Muscle layer of colon (tissue), 2 donors: ENCODE measurements around the gene PDXP.

Experiments
- H3K27ac ChIP-seq: one replicate; pipeline ENCODE4 v1.7.0; 2013; ENCODE audit warnings: low read depth, mild to moderate bottlenecking, low read length, moderate library complexity
- H3K27me3 ChIP-seq, 2 donors: one replicate each; pipeline ENCODE4 v1.7.0; 2013; ENCODE audit warnings: low read length in 2 of 2, mild to moderate bottlenecking in 2 of 2; ENCODE audit not compliant: insufficient read depth in 2 of 2, control insufficient read depth in 1 of 2
- H3K36me3 ChIP-seq: one replicate; pipeline ENCODE4 v1.7.0; 2013; ENCODE audit warnings: mild to moderate bottlenecking, low read length; ENCODE audit not compliant: insufficient read depth
- H3K4me1 ChIP-seq: one replicate; pipeline ENCODE4 v1.7.0; 2013; ENCODE audit warnings: mild to moderate bottlenecking, low read length; ENCODE audit not compliant: insufficient read depth
- H3K4me3 ChIP-seq, 2 donors: one replicate each; pipeline ENCODE4 v1.7.0; 2013; ENCODE audit warnings: low read length in 2 of 2, low read depth in 1 of 2, mild to moderate bottlenecking in 1 of 2, moderate library complexity in 1 of 2
- H3K9ac ChIP-seq: one replicate; pipeline ENCODE4 v1.7.0; 2013; ENCODE audit warnings: low read length
- H3K9me3 ChIP-seq: one replicate; pipeline ENCODE4 v1.7.0; 2013; ENCODE audit warnings: mild to moderate bottlenecking, low read length
- donor health status: abdominal sarcoma.
- donor health status: Adenocarcinoma of cecum.

The PDXP gene

GRCh38 chr22:37696657-37697537 lies 38.4 kb downstream of the PDXP start, which contains the start of gene TRIOBP:
TRIOBP (plus strand) TSS chr22:37697048; CDS start chr22:37701366, 4,318 bp downstream.
- Histone ChIP-seq H3K36me3 (peaks cover 16% of the 10 kb centered on the region), H3K9ac (no peak within 1 kb of the TSS), H3K27ac (no peak within 1 kb of the TSS), H3K4me1 (peaks cover 19% of the 10 kb centered on the region), H3K4me3 (peak within 1 kb of the TSS in 1 of 2 donors; percentile 14), H3K27me3 (no peaks in the 10 kb centered on the region), H3K9me3 (no peaks in the 10 kb centered on the region)

- Histone ChIP-seq H3K4me1 (peaks cover 19% of the 10 kb centered on the region), H3K36me3 (peaks cover 10% of the 10 kb centered on the region), H3K27me3 (no peaks in the 10 kb centered on the region), H3K4me3 (no peak overlapping the region), H3K27ac (no peak overlapping the region), H3K9me3 (no peaks in the 10 kb centered on the region), H3K9ac (no peak overlapping the region)
Observed at GRCh38 chr22:37697538-37697835, 39.0 kb downstream of the PDXP start.

GRCh38 chr22:37701141-37701786 lies 42.7 kb downstream of the PDXP start:
- Histone ChIP-seq H3K27ac (no peak overlapping the region), H3K36me3 (no peaks in the 10 kb centered on the region), H3K4me3 (no peak overlapping the region), H3K9ac (no peak overlapping the region), H3K9me3 (no peaks in the 10 kb centered on the region), H3K27me3 (no peaks in the 10 kb centered on the region), H3K4me1 (peaks cover 9% of the 10 kb centered on the region)

- H3K27me3 ChIP-seq, result no peaks in the 10 kb centered on the region
- no peaks in the 10 kb centered on the region for H3K9me3 ChIP-seq
- no peak overlapping the region for H3K9ac ChIP-seq
- no peaks in the 10 kb centered on the region for H3K36me3 ChIP-seq
- no peaks in the 10 kb centered on the region for H3K4me1 ChIP-seq
- no peak overlapping the region for H3K4me3 ChIP-seq
- no peak overlapping the region for H3K27ac ChIP-seq
Observed at GRCh38 chr22:37703906-37704305, 45.4 kb downstream of the PDXP start.

GRCh38 chr22:37704645-37705044 lies 46.1 kb downstream of the PDXP start:
- Histone ChIP-seq H3K27me3 (no peaks in the 10 kb centered on the region), H3K4me3 (no peak overlapping the region), H3K36me3 (no peaks in the 10 kb centered on the region), H3K9me3 (no peaks in the 10 kb centered on the region), H3K4me1 (no peaks in the 10 kb centered on the region), H3K9ac (no peak overlapping the region), H3K27ac (no peak overlapping the region)

GRCh38 chr22:37705205-37705604 lies 46.7 kb downstream of the PDXP start:
- Histone ChIP-seq H3K9ac (no peak overlapping the region), H3K9me3 (no peaks in the 10 kb centered on the region), H3K4me1 (no peaks in the 10 kb centered on the region), H3K27me3 (no peaks in the 10 kb centered on the region), H3K36me3 (no peaks in the 10 kb centered on the region), H3K27ac (no peak overlapping the region), H3K4me3 (no peak overlapping the region)

GRCh38 chr22:37708580-37709444 lies 50.3 kb downstream of the PDXP start:
- Histone ChIP-seq H3K9me3 (no peaks in the 10 kb centered on the region), H3K4me3 (no peak overlapping the region), H3K9ac (no peak overlapping the region), H3K36me3 (no peaks in the 10 kb centered on the region), H3K27me3 (no peaks in the 10 kb centered on the region), H3K27ac (no peak overlapping the region), H3K4me1 (no peaks in the 10 kb centered on the region)

GRCh38 chr22:37709445-37709765 lies 50.9 kb downstream of the PDXP start:
- H3K36me3 ChIP-seq, result no peaks in the 10 kb centered on the region
- H3K27ac ChIP-seq, result no peak overlapping the region
- H3K27me3 ChIP-seq, result no peaks in the 10 kb centered on the region
- no peaks in the 10 kb centered on the region for H3K4me1 ChIP-seq
- no peaks in the 10 kb centered on the region for H3K9me3 ChIP-seq
- no peak overlapping the region for H3K9ac ChIP-seq
- H3K4me3 ChIP-seq, result no peak overlapping the region

GRCh38 chr22:37710675-37711074 lies 52.2 kb downstream of the PDXP start:
- Histone ChIP-seq H3K4me1 (no peaks in the 10 kb centered on the region), H3K4me3 (no peak overlapping the region), H3K27me3 (no peaks in the 10 kb centered on the region), H3K36me3 (no peaks in the 10 kb centered on the region), H3K9me3 (no peaks in the 10 kb centered on the region), H3K9ac (no peak overlapping the region), H3K27ac (no peak overlapping the region)

- Histone ChIP-seq H3K4me3 (no peak overlapping the region), H3K9me3 (no peaks in the 10 kb centered on the region), H3K9ac (no peak overlapping the region), H3K4me1 (no peaks in the 10 kb centered on the region), H3K27me3 (no peaks in the 10 kb centered on the region), H3K36me3 (no peaks in the 10 kb centered on the region), H3K27ac (no peak overlapping the region)
Observed at GRCh38 chr22:37711490-37711889, 53.0 kb downstream of the PDXP start.

- Histone ChIP-seq H3K9ac (no peak overlapping the region), H3K4me3 (no peak overlapping the region), H3K9me3 (no peaks in the 10 kb centered on the region), H3K27ac (no peak overlapping the region), H3K36me3 (no peaks in the 10 kb centered on the region), H3K27me3 (no peaks in the 10 kb centered on the region), H3K4me1 (no peaks in the 10 kb centered on the region)
Observed at GRCh38 chr22:37713761-37714160, 55.2 kb downstream of the PDXP start.
